HPDE6-E6E7 (cell line): ENCODE results near the gene ZBTB44.

ENCODE experiments used
- DNase-seq: peaks from one replicate; pipeline ENCODE4 v3.0.0; 2011; ENCODE audit warnings: missing footprints; ENCODE audit errors: extremely low spot score

The ZBTB44 gene

DNA sequence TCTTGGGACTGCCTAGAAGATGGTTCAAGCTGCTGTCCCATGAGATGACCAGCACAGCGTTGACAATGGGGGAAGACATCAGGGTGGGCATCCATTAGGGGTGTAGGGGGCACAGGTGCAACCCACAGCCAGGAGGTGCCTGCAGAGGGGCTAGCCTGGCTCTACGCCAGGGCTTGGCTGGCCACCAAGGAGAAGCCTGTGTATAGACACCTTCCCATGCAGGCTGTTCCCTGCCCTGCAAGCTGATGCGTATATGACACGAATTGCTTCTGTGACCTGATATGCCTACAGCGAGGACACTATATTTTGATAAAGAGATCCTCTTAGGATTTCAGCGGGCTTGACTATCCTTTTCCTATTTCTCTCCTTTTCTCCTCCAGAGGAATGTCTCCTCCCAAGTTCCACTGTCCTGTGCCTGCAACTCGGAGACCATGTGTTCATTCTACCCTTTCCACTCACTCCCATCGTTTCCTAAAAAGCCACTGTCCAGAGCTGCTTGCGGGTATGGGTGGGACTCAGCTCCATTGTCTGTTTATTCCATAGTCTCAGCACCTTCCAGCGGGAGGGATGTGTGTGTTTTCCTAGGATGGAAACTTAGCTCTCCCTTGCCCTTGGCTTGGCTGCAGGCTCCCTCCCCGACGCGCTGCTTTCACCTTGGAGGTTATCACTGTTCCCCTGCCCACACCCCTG lies 99.0 kb downstream of the ZBTB44 start:
- no peak for DNase-seq

GRCh38 chr11:130214861-130215530 lies 99.7 kb downstream of the ZBTB44 start:
- no peak for DNase-seq

DNA sequence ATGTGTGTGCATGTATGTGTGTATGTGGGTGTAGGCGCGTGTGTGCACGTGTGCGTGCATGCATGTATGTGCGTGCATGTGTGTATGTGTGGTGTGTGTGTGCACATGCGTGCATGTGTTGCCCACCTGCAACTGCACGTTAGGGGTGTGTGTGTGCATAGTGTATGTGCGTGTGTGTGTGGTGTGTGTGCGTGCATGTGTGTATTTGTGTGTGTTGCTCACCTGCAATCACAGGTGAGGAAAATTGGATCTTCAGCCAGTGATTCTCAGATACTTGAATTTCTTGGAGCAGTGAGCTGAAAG lies 100.8 kb downstream of the ZBTB44 start:
- no peak for DNase-seq

DNA sequence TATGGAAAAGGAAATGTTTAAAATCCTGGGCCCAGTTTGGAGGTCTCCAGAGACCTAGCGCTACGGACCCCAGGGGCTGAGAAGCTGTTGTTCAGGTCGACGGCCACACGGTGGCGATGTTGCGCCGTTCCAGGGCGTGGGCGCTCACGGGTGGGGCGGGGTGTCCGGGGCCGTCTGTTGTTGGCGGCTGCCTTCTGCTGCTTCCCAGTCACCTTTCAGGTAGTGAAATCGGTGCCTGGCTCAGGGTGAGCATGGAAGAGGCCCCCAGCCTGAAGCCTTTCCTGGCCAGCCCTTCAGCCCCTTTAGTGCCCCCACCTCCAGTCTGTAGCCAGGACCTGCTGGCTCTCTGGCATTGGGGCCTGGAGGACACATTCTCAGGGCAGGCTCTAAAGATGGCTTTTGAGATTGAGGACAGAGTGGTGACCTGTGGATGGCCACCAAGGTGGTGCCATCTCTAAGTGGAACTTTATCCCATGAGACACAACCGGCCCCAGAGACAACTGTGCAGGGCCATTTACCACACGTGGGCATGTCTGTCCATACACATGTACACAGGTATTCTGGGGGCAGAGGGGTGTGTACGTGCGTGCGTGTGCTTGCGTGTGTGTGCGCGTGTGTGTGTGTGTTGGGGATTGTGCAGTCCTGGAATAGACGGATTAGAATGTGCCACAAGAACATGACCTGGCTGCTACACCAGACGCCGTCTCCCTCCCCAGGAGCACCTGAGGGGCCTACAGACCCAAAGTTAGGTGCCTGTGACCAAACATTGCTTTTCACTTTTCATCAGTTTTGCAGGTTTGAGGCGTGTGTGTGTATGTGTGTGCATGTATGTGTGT lies 101.4 kb downstream of the ZBTB44 start:
- peak; percentile 67 for DNase-seq

DNA sequence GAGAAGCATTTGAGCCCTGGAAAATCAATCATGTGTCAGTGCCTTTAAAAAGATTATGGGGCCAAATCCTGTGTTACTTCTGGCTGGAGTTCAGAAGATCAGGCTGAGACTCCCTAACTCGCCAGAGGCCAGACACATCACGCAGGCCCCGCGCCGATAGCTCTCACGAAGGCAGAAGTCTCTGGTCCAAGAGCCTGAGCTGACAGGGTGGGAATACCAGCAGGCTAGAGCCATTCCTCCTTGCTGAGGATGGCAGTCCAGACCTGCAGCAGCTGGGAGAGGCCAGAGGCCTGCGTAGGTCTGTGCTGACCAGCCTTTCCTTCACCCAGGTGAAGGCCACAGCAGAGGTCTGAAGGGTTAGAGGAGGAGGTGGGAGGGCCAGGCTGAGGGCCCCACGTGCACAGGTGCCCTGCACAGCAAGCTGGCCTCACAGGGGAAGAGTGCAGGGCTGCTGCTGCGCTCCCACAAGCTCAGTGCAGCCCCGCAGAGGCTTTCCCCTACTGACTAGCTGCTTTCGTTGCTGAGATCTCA lies 102.2 kb downstream of the ZBTB44 start:
- no peak for DNase-seq

DNA sequence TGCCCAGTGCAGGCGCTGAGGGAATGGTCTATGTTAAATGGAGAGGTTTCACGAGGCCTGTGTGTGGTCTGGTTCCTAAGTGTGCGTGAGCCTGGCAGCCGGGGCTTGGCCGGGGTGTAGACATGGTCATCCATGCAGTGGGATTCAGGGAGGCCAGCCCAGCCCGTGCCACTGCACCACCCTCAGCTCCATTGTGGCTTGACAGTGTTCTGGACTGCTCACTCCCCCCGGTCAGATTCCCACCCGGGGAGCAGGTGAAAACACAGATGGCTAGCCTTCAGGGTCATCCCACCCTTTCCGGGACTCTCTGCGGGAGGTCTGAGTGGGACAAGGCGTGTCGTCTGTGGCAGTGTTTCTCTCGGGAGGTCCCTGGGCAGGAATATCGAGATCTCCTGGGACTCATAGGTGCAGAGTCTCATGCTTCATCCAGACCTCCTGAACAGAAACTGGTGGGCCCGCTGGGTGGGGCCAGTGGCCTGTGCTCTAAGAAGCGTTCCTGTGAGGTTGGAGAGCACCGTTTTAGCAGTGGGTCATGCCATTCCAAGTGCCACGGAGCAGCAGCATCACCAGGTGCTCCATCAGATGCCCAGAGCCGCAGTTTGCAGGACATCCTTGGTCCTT lies 102.8 kb downstream of the ZBTB44 start:
- no peak for DNase-seq

DNA sequence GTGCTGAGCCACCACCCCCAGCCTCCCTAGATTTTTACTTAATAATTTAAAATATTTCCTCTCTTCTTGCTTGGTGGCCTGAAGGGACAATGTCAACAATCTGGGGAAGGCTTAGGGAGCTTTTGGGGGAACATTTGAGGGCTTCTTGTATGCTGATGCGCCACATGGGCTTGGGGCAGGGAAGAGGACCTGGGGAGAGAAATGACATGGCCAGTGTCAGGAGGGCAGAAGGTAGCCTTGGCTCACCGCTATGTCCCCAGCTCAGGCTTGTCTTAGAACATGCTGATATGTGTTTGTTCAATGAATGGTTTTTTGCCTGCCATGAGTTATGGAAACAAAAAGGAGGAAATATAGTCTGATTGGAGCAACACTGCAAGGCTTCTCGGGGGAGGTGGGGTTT lies 103.6 kb downstream of the ZBTB44 start:
- DNase-seq: no peak

- DNase-seq: no peak
These were observed 104.5 kb downstream of the ZBTB44 start for GRCh38 chr11:130209954-130210854.

GRCh38 chr11:130209128-130209932 lies 105.4 kb downstream of the ZBTB44 start:
- DNase-seq: no peak

- DNase-seq: no peak
These were observed 106.2 kb downstream of the ZBTB44 start for GRCh38 chr11:130208241-130209127.

DNA sequence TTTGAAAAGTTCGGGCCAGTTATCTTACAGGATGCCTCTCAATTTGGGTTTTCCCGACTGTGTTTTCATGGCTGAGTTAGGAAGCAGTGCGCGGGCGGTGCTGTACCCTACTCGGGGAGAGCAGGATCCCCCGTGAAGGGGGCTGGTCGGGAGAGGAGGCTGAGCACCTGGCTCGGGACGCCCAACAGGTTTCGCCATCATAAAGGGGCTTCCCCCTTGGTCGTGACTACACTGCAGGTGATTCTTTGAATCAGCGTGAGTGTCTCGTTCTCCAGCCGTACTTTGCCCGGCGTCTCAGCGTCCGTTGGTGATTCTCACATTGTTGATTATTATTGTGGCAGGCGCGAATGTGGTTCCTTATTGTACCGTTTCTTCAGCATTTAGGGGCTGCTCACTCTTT lies 108.6 kb downstream of the ZBTB44 start:
- no peak for DNase-seq

- no peak for DNase-seq
These were observed 110.0 kb downstream of the ZBTB44 start for GRCh38 chr11:130204703-130205095.

- no peak for DNase-seq
These were observed 110.7 kb downstream of the ZBTB44 start for GRCh38 chr11:130203766-130204702.

GRCh38 chr11:130202818-130203689 lies 111.7 kb downstream of the ZBTB44 start:
- no peak for DNase-seq

- DNase-seq: no peak
These were observed 112.5 kb downstream of the ZBTB44 start for GRCh38 chr11:130202009-130202817.

GRCh38 chr11:130201026-130201425 lies 113.7 kb downstream of the ZBTB44 start:
- no peak for DNase-seq
